CD4-positive, alpha-beta T cell treated with Interleukin-15 for 1 hour (primary cell): Measurements from ENCODE around the gene SBF2.
"Not testable (repeated sequence)": the region's sequence is repeated elsewhere in the genome, so short reads cannot be mapped to it uniquely, and the experiment has no call there.

Source experiments
- DNase-seq: peaks from one replicate; pipeline ENCODE4 v3.0.0-alpha.2; 2020

SBF2 gene

GRCh38 chr11:10162222-10162621, 131.8 kb downstream of the SBF2 start:
- DNase-seq: no peak

- no peak for DNase-seq
Measured at GRCh38 chr11:10160350-10160749, 133.7 kb downstream of the SBF2 start.

- DNase-seq: no peak
Measured at GRCh38 chr11:10158461-10158860, 135.6 kb downstream of the SBF2 start.

GRCh38 chr11:10155793-10156490, 138.1 kb downstream of the SBF2 start:
- no peak for DNase-seq

GRCh38 chr11:10150800-10151199, 143.2 kb downstream of the SBF2 start:
- DNase-seq: no peak

GRCh38 chr11:10149553-10149952, 144.5 kb downstream of the SBF2 start:
- DNase-seq: no peak

- no peak for DNase-seq
Measured at GRCh38 chr11:10147195-10147594, 146.8 kb downstream of the SBF2 start.

GRCh38 chr11:10144954-10145353, 149.1 kb downstream of the SBF2 start:
- no peak for DNase-seq

- no peak for DNase-seq
Measured at GRCh38 chr11:10139656-10140055, 154.4 kb downstream of the SBF2 start.

- no peak for DNase-seq
Measured at GRCh38 chr11:10139143-10139542, 154.9 kb downstream of the SBF2 start.

GRCh38 chr11:10134975-10135481, 159.0 kb downstream of the SBF2 start:
- DNase-seq: no peak

- not testable (repeated sequence) for DNase-seq
Measured at GRCh38 chr11:10134226-10134625, 159.8 kb downstream of the SBF2 start.

GRCh38 chr11:10133251-10133650, 160.8 kb downstream of the SBF2 start:
- not testable (repeated sequence) for DNase-seq

- DNase-seq: no peak
Measured at GRCh38 chr11:10130875-10131274, 163.1 kb downstream of the SBF2 start.

GRCh38 chr11:10129184-10129583, 164.8 kb downstream of the SBF2 start:
- DNase-seq: not testable (repeated sequence)

GRCh38 chr11:10125522-10126133, 168.4 kb downstream of the SBF2 start:
- no peak for DNase-seq

- no peak for DNase-seq
Measured at GRCh38 chr11:10122326-10123197, 171.5 kb downstream of the SBF2 start.

GRCh38 chr11:10118865-10119264, 175.2 kb downstream of the SBF2 start:
- no peak for DNase-seq

GRCh38 chr11:10117709-10118351, 176.2 kb downstream of the SBF2 start:
- no peak for DNase-seq

- DNase-seq: no peak
Measured at GRCh38 chr11:10116588-10116987, 177.4 kb downstream of the SBF2 start.

GRCh38 chr11:10114593-10115404, 179.2 kb downstream of the SBF2 start:
- no peak for DNase-seq

- DNase-seq: no peak
Measured at GRCh38 chr11:10113852-10114251, 180.2 kb downstream of the SBF2 start.
